H1 (cell line): ENCODE data around the gene ZNRF2.

Source experiments
- BCL11A ChIP-seq, 2 experiments: IDR thresholded peaks; one replicate each; pipeline ENCODE4 v1.6.1; 2011; ENCODE audit warnings: low read depth in 2 of 2, low read length in 2 of 2, mild to moderate bottlenecking in 2 of 2
- BRCA1 ChIP-seq: IDR thresholded peaks from 2 replicates; pipeline ENCODE4 v1.6.1; 2012; ENCODE audit warnings: low read depth, low read length, improper control_type of control experiment
- CBX5 ChIP-seq: fragments of 300-800, 300-1000 bp; sonication (generic); IDR thresholded peaks from 2 replicates; pipeline ENCODE4 v1.7.1; 2016; ENCODE audit warnings: antibody characterized with exemption, low read length, low read depth
- CEBPB ChIP-seq: IDR thresholded peaks from 2 replicates; pipeline ENCODE4 v1.6.1; 2012; ENCODE audit warnings: low read depth, low read length
- CHD2 ChIP-seq: IDR thresholded peaks from 2 replicates; pipeline ENCODE4 v1.6.1; 2012; ENCODE audit warnings: low read length, improper control_type of control experiment
- CHD7 ChIP-seq: fragments of 300-600 bp; sonication (generic); IDR thresholded peaks from 2 replicates; pipeline ENCODE4 v1.7.1; 2012; ENCODE audit warnings: low read length, moderate library complexity, mild to moderate bottlenecking, inconsistent platforms; ENCODE audit not compliant: insufficient replicate concordance
- CTCF ChIP-seq, 3 experiments: IDR thresholded peaks; 1 replicate in 2 of 3; 2 replicates in 1 of 3; pipeline versions ENCODE4 v1.5.1 to v1.6.1; 2011; ENCODE audit warnings: low read length in 3 of 3, mild to moderate bottlenecking in 3 of 3, inconsistent platforms in 2 of 3, low read depth in 1 of 3, moderate library complexity in 1 of 3; ENCODE audit not compliant: insufficient read depth in 1 of 3; ENCODE audit errors: control extremely low read depth in 1 of 3
- POLR2A ChIP-seq, 2 experiments: IDR thresholded peaks; 1 replicate in 1 of 2; 2 replicates in 1 of 2; pipeline ENCODE4 v1.6.1; 2011; ENCODE audit warnings: low read depth in 2 of 2, low read length in 2 of 2, mild to moderate bottlenecking in 2 of 2; ENCODE audit errors: control extremely low read depth in 1 of 2
- POLR2AphosphoS5 ChIP-seq: IDR thresholded peaks from 2 replicates; pipeline ENCODE4 v1.6.1; 2011; ENCODE audit warnings: low read depth, low read length
- RAD21 ChIP-seq, 2 experiments: IDR thresholded peaks in 1 of 2; conservative IDR thresholded peaks in 1 of 2; 2 replicates each; pipeline ENCODE4 v1.6.1; 2011; ENCODE audit warnings: low read depth in 2 of 2, low read length in 2 of 2, improper control_type of control experiment in 1 of 2, inconsistent platforms in 1 of 2, mild to moderate bottlenecking in 1 of 2, moderate library complexity in 1 of 2
- TCF12 ChIP-seq: IDR thresholded peaks from 2 replicates; pipeline ENCODE4 v1.6.1; 2011; ENCODE audit warnings: low read depth, mild to moderate bottlenecking, low read length
- YY1 ChIP-seq: IDR thresholded peaks from 2 replicates; pipeline ENCODE4 v1.6.1; 2011; ENCODE audit warnings: low read depth, mild to moderate bottlenecking, low read length
- ZNF274 ChIP-seq: IDR thresholded peaks from 2 replicates; pipeline ENCODE4 v1.7.0; 2012; ENCODE audit warnings: low read length, borderline replicate concordance; ENCODE audit errors: extremely low read depth

- TF ChIP-seq CTCF (IDR thresholded peaks at IDR 0.05; ENCODE audit: control extremely low read depth in 1 of 3, insufficient read depth in 1 of 3, low read depth in 1 of 3, low read length in 3 of 3) (no peak), POLR2A (IDR thresholded peaks at IDR 0.05; ENCODE audit: control extremely low read depth in 1 of 2, low read depth in 2 of 2, low read length in 2 of 2) (no peak), CEBPB (no peak), RAD21 (IDR thresholded peaks at IDR 0.05 in 1 of 2, conservative IDR thresholded peaks at IDR 0.05 in 1 of 2; ENCODE audit: low read depth in 2 of 2, low read length in 2 of 2) (no peak), CBX5 (no peak), CHD2 (no peak), POLR2AphosphoS5 (no peak), BRCA1 (no peak), YY1 (no peak), ZNF274 (no peak), TCF12 (no peak), BCL11A (IDR thresholded peaks at IDR 0.05; ENCODE audit: low read depth in 2 of 2, low read length in 2 of 2) (no peak), CHD7 (no peak)
Observed at GRCh38 chr7:30330134-30331111, 46.0 kb downstream of the ZNRF2 start.
